ENCODE data around the gene KIAA0825.

DNA sequence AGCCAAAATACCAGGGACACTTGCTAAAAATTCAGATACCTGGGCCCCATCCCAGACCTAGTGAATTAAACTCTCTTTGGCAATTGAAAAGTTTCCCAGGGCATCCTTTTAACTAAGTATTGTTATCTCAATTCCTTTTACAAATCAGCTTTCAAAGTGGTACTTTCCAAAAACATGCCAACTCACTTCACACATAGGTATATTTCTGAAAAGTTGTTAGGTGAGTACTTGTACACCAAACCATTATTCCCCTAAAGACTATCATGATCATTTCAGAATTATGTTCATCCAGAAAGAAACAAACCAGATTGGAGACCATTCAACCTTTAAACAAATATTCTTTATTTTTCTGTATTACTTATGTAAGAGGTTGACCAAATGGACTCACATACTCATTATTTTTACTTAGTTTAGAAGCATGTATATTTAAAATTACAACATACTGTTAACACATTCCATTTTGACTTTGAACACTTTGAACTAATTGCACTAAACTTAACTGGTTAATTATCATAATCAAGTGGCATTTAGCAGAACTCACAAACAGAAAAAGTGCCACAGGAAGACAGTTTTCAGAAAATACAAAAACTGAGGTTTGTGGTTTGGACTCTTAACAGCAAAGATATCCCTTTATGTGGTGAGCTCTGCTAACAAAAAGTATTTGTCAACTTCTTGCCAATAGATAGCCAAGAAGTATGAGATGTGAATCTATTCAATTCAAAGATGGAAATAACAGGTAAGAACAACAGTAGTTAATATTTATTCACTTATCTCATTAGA, 40.7 kb downstream of the KIAA0825 start:
- no peak for TF ChIP-seq POLR2A (IDR thresholded peaks at IDR 0.05)
- TF ChIP-seq, protein P1, sequence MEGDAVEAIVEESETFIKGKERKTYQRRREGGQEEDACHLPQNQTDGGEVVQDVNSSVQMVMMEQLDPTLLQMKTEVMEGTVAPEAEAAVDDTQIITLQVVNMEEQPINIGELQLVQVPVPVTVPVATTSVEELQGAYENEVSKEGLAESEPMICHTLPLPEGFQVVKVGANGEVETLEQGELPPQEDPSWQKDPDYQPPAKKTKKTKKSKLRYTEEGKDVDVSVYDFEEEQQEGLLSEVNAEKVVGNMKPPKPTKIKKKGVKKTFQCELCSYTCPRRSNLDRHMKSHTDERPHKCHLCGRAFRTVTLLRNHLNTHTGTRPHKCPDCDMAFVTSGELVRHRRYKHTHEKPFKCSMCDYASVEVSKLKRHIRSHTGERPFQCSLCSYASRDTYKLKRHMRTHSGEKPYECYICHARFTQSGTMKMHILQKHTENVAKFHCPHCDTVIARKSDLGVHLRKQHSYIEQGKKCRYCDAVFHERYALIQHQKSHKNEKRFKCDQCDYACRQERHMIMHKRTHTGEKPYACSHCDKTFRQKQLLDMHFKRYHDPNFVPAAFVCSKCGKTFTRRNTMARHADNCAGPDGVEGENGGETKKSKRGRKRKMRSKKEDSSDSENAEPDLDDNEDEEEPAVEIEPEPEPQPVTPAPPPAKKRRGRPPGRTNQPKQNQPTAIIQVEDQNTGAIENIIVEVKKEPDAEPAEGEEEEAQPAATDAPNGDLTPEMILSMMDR (IDR thresholded peaks at IDR 0.05): no peak

Measured in testis (tissue), 2 donors.